Body of pancreas (tissue), 4 donors: Measurements from ENCODE around the gene ZNF423. TPM values are rescaled to one million over a fixed set of nuclear protein-coding genes. Genes with fewer than 3 reads are reported as not detected.

Experiments used
- ATAC-seq: fragments of 150-250 bp; one replicate; pipeline ENCODE4 v1.9.1; 2016
- DNase-seq, 4 donors: peaks; one replicate each; pipeline ENCODE4 v3.0.0-alpha.2; 2019
- H3K27ac ChIP-seq, 4 donors: fragments of 200-600 bp; sonication (generic); 1 replicate in 3 of 4; 2 replicates in 1 of 4; pipeline versions ENCODE4 v1.5.1 to v1.6.1; 2016 to 2019; ENCODE audit warnings: mild to moderate bottlenecking in 1 of 4, mixed read lengths in 1 of 4, moderate library complexity in 1 of 4
- H3K27me3 ChIP-seq, 2 donors: fragments of 200-600 bp; sonication (generic); one replicate each; pipeline ENCODE4 v1.6.0; 2016; ENCODE audit warnings: mild to moderate bottlenecking in 1 of 2
- H3K36me3 ChIP-seq, 2 donors: fragments of 200-600 bp; sonication (generic); replicated peaks in 1 of 2; 2 replicates each; pipeline ENCODE4 v1.5.1; 2016; ENCODE audit warnings: low read depth in 2 of 2; ENCODE audit not compliant: insufficient read depth in 1 of 2
- H3K4me1 ChIP-seq: fragments of 200-600 bp; sonication (generic); one replicate; pipeline ENCODE4 v1.6.0; 2016
- H3K4me3 ChIP-seq, 2 donors: fragments of 200-600 bp; sonication (generic); 1 replicate in 1 of 2; 2 replicates in 1 of 2; pipeline ENCODE4 v1.5.1; 2016 to 2019
- H3K9me3 ChIP-seq, 3 donors: fragments of 200-600 bp; sonication (generic); 1 replicate in 2 of 3; 2 replicates in 1 of 3; pipeline ENCODE4 v1.5.1; 2016
- CTCF ChIP-seq, 7 experiments: fragments of 450-650 bp in 4 of 7; fragments of 200-600 bp in 3 of 7; sonication (generic) in 3 of 7; IDR thresholded peaks; one replicate each; pipeline ENCODE4 v1.5.1; 2016 to 2019; ENCODE audit warnings: antibody characterized with exemption in 7 of 7
- POLR2A ChIP-seq, 3 donors: fragments of 450-650 bp; IDR thresholded peaks; one replicate each; pipeline ENCODE4 v1.6.1; 2016; ENCODE audit warnings: antibody characterized with exemption in 3 of 3, mild to moderate bottlenecking in 2 of 3
- WGBS, 2 donors: methylation state at CpG; one replicate each; pipeline ENCODE4 v1.1.5; 2017; 5-methylcytosine and 5-hydroxymethylcytosine counted together
- intact Hi-C: fragments of 100-400 bp; cut with DNase I; formaldehyde crosslinking; loops from one replicate; pipeline ENCODE4 v1.15.1; 2023
- total RNA-seq, 2 donors: library from RNA; depleted of rRNA; stranded (reverse); fragments of >200 nt; gene quantifications; one replicate each; pipeline ENCODE4 v1.1.0, GENCODE V29; 2016

Gene ZNF423
- total RNA-seq, 2 donors from 2014 or later = 4.2 to 9.2 TPM

- DNase-seq = no peak
- ATAC-seq = no peak
- intact Hi-C loops = no loop called here
- TF ChIP-seq CTCF (IDR thresholded peaks at IDR 0.05) = no peak
- no peak for TF ChIP-seq POLR2A (IDR thresholded peaks at IDR 0.05)
- no peaks in the 10 kb centered on the region for H3K27me3 ChIP-seq
- H3K4me3 ChIP-seq = no peak overlapping the region
- no peaks in the 10 kb centered on the region for H3K9me3 ChIP-seq
- no peaks in the 10 kb centered on the region for H3K4me1 ChIP-seq
- 88 to 90% methylated on average over 6 to 7 of the region's 7 CpGs for WGBS, 2 donors
- H3K36me3 ChIP-seq = no peaks in the 10 kb centered on the region
- no peak overlapping the region for H3K27ac ChIP-seq
Measured at GRCh38 chr16:49527611-49528010, 328.3 kb downstream of the ZNF423 start.

GRCh38 chr16:49526860-49527365 is 329.0 kb downstream of the ZNF423 start:
- Histone ChIP-seq H3K36me3 (no peaks in the 10 kb centered on the region), H3K4me1 (no peaks in the 10 kb centered on the region), H3K9me3 (no peaks in the 10 kb centered on the region), H3K27me3 (no peaks in the 10 kb centered on the region), H3K27ac (no peak overlapping the region), H3K4me3 (no peak overlapping the region)
- ATAC-seq = no peak
- no peak for DNase-seq
- WGBS, 2 donors = 80 to 87% methylated on average over 5 to 11 of the region's 11 CpGs
- no peak for TF ChIP-seq CTCF (IDR thresholded peaks at IDR 0.05)
- TF ChIP-seq POLR2A (IDR thresholded peaks at IDR 0.05) = no peak
- intact Hi-C loops = no loop called here

GRCh38 chr16:49524947-49525315 is 331.0 kb downstream of the ZNF423 start:
- WGBS, 2 donors = 80 to 87% methylated on average over 8 of the region's 9 CpGs
- Histone ChIP-seq H3K4me1 (no peaks in the 10 kb centered on the region), H3K4me3 (no peak overlapping the region), H3K27me3 (no peaks in the 10 kb centered on the region), H3K27ac (no peak overlapping the region), H3K9me3 (no peaks in the 10 kb centered on the region), H3K36me3 (no peaks in the 10 kb centered on the region)
- DNase-seq (no peak), ATAC-seq (no peak)
- no peak for TF ChIP-seq POLR2A (IDR thresholded peaks at IDR 0.05)
- TF ChIP-seq CTCF (IDR thresholded peaks at IDR 0.05) = no peak
- intact Hi-C loops = no loop called here

- H3K9me3 ChIP-seq = no peaks in the 10 kb centered on the region
- no peak overlapping the region for H3K4me3 ChIP-seq
- intact Hi-C loops = no loop called here
- WGBS, 2 donors = 50 to 60% methylated on average over 2 to 12 of the region's 14 CpGs
- no peak for TF ChIP-seq CTCF (IDR thresholded peaks at IDR 0.05)
- no peak for TF ChIP-seq POLR2A (IDR thresholded peaks at IDR 0.05)
- ATAC-seq (no peak), DNase-seq (no peak)
- H3K27ac ChIP-seq = no peak overlapping the region
- H3K4me1 ChIP-seq = no peaks in the 10 kb centered on the region
- no peaks in the 10 kb centered on the region for H3K27me3 ChIP-seq
- no peaks in the 10 kb centered on the region for H3K36me3 ChIP-seq
Measured at GRCh38 chr16:49524216-49524946, 331.5 kb downstream of the ZNF423 start.
